GM18951 (cell line): ENCODE data around the gene RHOXF2.
"Not testable (repeated sequence)": the region's sequence is repeated elsewhere in the genome, so short reads cannot be mapped to it uniquely, and the experiment has no call there.

Experiments
- POLR2A ChIP-seq: IDR thresholded peaks from 4 replicates; pipeline ENCODE4 v1.6.1; 2011; ENCODE audit warnings: mild to moderate bottlenecking; ENCODE audit not compliant: insufficient read length, insufficient read depth; ENCODE audit errors: extremely low read depth
- in situ Hi-C: fragments of 300-500 bp; cut with MboI; formaldehyde crosslinking; loops from one replicate; pipeline ENCODE4 v1.12.0; 2022; ENCODE audit warnings: low sequenced_read_pairs, mixed read lengths, inconsistent platforms; ENCODE audit not compliant: unreplicated experiment

RHOXF2 gene

GRCh38 chrX:120147537-120147936, 10.9 kb upstream of the RHOXF2 start:
- in situ Hi-C loops: no loop called here
- no peak for TF ChIP-seq POLR2A

- in situ Hi-C loops: not testable (repeated sequence)
Observed at GRCh38 chrX:120150109-120150744, 8.2 kb upstream of the RHOXF2 start.

DNA sequence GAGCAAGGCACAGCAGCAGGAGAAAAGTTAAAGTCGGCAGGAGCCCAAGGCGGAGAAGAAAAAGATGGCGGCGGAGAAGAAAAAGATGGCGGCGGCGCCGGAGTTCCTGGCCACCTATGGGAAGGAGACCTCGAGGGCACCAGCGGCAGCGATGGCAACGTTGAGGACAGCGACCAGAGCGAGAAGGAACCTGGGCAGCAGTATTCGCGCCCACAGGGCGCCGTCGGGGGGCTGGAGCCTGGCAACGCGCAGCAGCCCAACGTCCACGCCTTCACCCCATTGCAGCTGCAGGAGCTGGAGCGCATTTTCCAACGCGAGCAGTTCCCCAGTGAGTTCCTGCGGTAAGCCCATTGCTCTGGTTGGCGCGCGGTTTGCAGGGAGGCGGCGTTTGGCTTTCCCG, 673 bp downstream of the RHOXF2 start:
- in situ Hi-C loops: not testable (repeated sequence)

DNA sequence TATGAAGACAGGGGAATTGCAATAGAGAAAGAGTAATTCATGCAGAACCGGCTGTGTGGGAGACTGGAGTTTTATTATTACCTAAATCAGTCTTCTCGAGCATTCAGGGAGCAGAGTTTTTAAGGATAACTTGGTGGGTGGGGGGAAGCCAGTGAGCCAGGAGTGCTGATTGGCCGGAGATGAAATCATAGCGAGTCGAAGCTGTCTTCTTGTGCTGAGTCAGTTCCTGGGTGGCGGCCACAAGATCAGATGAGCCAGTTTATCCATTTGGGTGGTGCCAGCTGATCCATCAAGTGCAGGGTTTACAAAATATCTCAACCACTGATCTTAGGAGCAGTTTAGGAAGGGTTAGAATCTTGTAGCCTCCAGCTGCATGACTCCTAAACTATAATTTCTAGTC, 34.8 kb downstream of the RHOXF2 start:
- in situ Hi-C loops: not testable (repeated sequence)

DNA sequence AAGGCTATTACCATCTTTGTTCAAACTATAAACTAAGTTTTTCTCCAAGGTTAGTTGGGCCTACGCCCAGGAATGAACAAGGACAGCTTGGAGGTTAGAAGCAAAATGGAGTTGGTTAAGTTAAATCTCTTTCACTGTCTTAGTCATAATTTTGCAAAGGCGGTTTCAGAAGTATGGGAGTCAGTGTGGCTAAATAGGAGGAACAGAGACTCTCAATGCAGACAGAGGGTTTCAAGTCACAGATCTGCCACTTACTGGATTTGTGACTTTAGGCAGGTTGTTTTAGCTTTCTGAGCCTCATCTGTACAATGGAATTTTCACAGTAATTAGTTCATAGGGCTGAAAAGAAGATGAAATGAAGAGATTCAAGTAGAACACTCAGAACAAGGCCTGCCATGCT, 35.3 kb downstream of the RHOXF2 start:
- in situ Hi-C loops: not testable (repeated sequence)

GRCh38 chrX:120195786-120196185, 37.4 kb downstream of the RHOXF2 start:
- in situ Hi-C loops: not testable (repeated sequence)

- in situ Hi-C loops: not testable (repeated sequence)
Observed at GRCh38 chrX:120196626-120197283, 38.3 kb downstream of the RHOXF2 start.

GRCh38 chrX:120200851-120201250, 42.4 kb downstream of the RHOXF2 start:
- TF ChIP-seq POLR2A: no peak
- in situ Hi-C loops: no loop called here

GRCh38 chrX:120205816-120206753, 47.7 kb downstream of the RHOXF2 start:
- no peak for TF ChIP-seq POLR2A
- in situ Hi-C loops: no loop called here

DNA sequence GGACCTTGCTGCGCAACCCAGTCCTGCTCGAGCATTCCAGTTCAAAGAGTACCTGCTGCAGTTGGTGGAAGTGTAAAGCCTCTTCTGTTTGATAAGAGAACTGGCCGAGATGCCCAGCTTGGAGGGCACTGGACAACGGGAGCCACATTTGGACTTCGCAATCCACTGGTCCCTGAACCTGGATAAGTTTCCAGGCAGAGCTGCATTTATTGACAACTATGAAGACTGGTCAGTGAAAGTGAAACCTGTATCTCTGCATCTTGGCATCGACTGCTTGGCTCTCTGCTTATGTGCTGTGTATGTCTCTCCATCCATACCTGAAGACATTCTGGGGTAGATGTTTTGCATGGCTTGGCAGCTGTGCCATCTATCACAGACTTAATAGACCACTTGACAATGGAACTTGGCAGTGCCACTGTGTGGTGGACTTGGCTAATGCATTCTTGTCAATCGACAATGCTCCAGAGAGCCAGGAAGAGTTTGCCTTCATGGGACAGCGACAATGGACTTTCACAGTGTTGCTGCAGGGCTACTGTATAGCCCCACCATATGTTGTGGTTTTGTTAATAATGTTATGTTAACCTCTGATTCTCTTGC, 48.7 kb downstream of the RHOXF2 start:
- in situ Hi-C loops: no loop called here
- TF ChIP-seq POLR2A: no peak

GRCh38 chrX:120213438-120214265, 55.2 kb downstream of the RHOXF2 start:
- in situ Hi-C loops: no loop called here
- no peak for TF ChIP-seq POLR2A
